GM19240 (cell line): Measurements from ENCODE around the gene CFAP100.

Experiments
- DNase-seq: peaks from one replicate; pipeline ENCODE4 v3.0.0; 2011; ENCODE audit warnings: low spot score; ENCODE audit not compliant: insufficient read length

Gene CFAP100

DNA sequence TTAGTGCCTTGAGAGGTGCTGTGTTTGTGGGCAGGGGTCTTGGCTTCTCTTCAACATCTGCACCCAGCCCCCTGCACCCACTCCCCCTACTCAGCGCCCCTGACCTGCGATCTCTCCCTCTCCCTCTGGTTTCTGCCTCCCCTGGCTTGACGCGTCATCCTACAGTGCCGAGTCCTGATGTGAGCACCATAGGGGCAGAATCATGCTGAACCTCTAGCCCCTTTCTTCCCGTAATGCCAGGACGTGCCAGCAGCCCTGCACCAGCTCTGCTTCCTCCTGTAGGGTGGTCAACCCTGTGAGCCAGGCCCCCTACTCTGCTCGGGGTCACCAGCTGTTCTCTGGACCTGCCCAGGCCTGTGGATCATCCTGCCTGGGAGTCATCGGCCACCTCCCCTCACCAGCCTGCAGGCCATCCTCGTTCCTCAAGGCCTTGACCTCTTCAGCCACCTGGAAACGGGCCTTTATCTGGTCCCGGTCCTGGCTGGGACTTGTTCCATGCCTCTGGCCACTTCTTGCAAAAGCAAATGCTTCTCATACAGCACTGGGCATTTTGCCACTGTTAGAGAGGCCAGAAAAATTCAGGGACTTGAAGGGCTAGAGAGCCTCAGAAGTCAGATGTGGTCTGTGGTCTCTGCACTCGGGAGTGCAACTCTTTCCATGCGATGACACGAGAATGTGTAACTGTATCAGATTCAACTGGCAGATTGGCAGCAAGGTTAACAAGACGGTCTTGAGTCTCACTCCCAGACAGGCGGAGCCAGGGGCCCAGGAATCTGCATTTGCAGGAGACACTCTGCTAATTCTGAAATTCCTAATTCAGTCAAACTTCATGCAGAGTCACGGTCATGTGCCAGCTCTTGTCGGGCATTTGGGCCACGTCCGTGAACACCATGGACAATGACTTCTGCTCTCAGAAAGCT, 20.8 kb upstream of the CFAP100 start:
- DNase-seq, result no peak

DNA sequence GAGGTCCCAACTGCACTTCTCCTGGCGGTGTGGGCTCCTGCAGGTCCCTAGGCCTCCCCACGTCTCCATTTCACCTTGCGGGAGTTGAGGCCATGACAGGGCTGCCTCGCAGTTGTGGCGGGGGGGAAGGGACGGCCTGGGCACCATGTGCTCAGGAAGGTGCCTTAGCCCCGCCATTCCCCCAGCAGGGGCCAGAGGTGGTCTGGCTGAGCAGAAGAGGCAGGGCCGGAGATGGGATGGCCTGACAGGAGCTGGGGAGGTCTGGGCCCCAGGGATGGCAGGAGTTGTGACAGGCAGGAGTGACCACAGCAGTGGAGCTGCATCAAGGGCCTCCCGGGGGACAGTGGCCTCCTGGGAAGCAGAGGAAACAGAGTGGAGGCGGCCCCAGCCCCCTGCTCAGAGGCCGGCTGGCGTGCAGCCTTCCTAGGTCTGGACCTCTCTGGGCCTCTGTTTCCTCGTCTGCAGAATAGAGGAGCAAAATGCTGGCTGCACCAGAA, 18.8 kb upstream of the CFAP100 start:
- DNase-seq, result no peak

DNA sequence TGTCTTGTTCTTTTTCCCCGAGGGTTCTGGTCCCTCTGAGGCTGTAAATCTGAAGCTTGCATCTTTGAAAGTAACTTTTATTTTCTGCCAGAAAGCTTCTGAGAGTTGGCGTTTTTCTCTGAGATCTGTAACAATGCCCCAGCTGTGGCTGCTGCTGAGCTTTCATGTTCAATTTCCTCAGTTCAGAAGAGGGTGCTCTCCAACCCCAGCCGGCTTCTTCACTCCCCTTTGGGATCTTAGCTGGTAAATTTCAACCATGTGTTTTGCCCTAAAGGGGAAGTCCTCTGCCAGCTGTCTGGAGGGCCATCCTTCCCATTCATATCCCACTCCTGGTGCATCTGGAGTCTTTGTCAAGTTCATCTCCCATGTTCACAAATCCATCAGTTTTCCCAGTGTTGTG, 18.3 kb upstream of the CFAP100 start:
- no peak for DNase-seq

- no peak for DNase-seq
These were observed 17.5 kb upstream of the CFAP100 start for GRCh38 chr3:126377211-126377610.

DNA sequence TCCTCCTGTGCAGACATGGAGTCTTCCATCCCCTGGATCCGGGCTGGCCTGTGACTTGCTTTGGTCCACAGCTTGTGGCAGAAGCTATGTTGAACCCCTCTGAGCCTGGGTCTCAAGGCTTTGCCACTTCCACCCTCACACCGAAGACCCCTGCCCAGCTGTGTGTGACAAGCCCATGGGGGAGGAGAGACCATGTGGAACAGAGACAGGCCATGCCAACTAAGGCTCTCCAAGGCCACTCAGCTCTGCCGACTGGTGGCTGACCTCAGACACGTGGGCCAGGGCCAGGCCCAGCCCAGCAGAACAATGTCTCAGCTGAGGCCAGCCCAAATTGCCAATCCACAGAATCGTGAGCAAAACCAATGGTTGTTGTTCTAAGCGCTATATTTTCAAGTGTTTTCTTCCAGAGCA, 16.4 kb upstream of the CFAP100 start:
- no peak for DNase-seq

DNA sequence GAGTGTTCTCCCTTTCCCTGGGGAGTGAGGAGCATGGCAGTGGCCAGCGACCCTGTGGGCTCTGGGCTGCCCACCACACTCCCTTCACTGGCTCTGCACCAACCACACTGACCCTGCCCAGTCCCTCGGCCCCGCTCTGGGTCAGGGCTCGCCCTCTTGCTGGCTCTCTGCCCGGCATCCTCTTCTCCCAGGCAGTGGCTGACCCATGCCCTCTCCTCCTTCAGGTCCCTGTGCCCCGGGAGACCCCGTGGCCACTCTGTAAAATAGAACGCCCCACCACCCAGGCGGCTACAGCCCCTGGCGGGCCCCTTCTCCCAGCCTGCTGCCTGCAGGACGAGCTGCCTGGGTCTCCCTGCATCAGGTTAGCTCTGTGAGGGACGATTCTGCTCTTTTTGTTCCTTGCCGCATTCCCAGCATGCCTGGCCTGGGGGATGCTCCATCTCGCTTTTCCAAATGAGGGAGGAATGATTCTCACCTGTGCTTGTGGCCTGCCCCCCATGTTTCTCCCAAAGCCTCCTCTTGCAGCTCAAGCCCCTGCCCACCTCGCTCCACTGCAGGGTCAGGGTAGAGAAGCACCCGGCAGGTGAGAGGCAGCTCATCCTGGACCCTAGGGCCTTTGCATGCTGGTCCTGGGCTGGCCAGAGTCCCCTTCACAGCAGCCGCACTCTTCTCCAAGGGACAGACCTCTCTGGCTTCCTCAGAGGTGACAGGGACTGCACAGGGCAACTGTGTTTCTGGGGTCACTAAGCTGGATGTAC, 14.5 kb upstream of the CFAP100 start:
- DNase-seq, result no peak

DNA sequence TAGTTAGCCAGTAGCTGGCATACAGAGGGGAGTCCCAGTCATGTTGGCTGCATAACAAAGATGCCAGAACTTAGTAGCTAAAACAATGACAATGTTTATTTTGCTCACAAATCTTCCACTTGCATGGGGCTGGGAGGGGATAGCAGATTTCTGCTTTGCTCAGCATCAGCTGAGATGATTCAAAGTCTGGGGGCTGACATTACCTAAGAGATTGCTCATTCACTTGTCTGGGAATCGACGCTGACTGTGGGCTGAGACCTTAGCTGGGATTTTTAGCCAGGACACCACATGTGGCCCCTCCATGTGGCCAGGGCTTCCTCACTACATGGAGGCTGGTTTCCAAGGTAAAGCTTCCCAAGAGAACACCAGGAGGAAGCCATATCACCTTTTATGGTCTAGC, 12.7 kb upstream of the CFAP100 start:
- no peak for DNase-seq

GRCh38 chr3:126389112-126389793, 5.5 kb upstream of the CFAP100 start:
- DNase-seq, result peak; percentile 53

DNA sequence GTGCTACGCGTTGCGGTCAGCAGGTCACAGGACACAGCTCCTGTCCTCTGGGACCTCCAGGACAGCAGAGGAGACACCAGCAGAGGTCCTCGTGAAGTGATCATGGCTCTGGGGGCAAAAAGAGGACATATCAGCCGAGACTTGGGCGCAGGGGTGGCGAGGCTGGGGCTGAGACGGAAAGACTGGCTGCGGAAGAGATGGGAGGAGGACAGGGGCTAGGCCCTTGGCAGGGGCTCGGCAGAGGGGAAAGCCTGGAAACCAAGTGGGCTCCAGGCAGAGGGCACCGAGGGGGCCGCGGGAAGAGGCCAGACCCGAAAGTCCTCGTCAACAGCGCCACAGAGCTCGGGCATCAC, 4.9 kb upstream of the CFAP100 start:
- DNase-seq, result no peak

GRCh38 chr3:126390201-126390600, 4.5 kb upstream of the CFAP100 start:
- DNase-seq, result no peak

DNA sequence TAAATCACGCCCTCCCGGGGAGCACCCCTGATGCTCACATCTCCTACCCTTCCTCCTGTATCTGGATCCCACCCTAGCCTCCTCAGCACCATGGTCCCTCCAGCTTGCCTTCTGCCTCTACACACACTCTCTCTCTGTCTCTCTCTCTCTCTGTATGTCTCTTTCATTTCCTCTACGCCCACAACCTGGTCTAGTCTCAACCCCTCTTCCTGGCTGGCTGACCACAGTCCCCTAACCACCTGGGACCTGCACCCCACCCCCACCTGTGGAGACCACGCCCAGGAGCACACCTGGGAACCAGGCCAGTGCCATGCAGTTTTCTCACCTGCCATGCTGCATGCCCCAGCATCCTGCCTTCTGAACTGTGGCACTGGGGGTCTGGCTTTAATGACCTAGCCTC, 4.0 kb upstream of the CFAP100 start:
- DNase-seq, result no peak

DNA sequence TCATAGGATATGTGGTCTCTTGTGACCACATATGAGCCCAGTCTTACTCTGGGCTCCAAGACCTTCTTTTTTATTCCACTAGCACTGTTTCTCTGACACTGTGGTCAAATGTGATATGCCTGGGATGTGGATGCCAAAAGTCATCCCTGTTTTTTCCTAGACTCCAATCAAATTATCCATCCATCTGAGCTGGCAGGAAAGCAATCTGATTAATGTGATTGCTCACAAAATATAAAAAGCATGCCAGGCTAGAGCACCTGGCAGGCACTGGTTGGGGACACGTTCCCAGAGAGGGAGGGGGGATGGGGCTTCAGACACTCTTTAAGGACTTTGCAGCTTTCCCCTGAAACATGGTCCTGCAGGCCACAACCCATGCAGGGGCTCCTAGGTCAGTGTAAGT, 3.1 kb upstream of the CFAP100 start:
- no peak for DNase-seq

DNA sequence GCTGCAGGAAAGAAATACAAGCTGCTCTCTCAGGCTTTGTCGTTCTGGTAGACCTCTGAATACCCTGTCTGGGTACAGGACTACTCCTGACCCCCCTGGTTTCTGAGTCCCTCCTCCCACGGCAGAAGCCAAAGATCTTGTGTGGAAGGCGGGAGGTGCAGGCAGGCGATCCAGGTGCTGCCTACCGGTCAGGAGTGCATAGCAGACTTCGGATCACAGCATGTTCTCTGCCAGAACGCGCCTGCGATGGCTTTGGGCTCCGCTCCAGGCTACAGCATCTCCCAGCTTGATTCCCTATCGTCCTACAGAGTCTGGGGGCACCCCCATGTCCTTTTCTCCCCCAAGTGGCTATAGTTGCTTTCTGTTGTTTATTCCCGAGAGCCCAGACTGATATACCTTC, 2.5 kb upstream of the CFAP100 start:
- DNase-seq, result no peak

DNA sequence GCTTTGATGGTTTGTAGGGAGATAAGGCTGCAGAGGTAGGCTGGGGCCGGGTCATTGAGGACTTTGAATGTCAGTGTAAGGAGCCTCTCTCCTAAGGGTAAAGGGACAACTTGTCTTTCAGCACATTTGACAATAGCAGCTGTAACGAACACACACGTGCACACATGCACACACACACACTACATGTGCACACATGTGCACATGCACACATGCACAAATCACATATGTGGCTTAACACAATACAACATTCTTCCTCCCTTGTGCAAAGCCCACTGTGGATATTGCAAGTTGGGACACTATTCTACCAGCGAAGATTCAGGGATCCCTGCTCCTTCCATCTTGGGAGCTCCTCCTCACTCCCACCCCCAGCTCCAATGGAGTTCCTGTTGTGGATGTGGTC, 1.1 kb upstream of the CFAP100 start:
- no peak for DNase-seq

- no peak for DNase-seq
These were observed 240 bp downstream of the CFAP100 start for GRCh38 chr3:126394977-126395321.

- no peak for DNase-seq
These were observed 1.3 kb downstream of the CFAP100 start for GRCh38 chr3:126395846-126396513.

DNA sequence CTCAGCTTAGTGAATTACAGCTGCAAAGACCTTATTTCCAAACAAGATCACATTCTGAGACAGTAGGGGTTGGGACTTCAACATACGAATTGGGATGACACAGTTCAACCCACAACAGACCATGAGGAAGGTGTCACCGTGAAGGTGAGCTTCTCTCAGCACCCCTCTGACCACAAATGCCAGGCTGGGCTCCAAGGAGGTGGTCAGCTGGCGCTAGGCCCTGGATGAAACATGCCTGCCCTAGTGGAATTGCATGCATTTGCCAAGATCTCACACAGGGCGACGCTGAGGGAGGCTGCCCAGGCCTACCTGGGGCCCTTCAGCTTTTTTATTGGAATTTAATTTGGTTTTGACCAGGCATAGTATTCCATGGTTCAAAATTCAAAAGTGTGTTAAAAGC, 1.8 kb downstream of the CFAP100 start:
- DNase-seq, result no peak

DNA sequence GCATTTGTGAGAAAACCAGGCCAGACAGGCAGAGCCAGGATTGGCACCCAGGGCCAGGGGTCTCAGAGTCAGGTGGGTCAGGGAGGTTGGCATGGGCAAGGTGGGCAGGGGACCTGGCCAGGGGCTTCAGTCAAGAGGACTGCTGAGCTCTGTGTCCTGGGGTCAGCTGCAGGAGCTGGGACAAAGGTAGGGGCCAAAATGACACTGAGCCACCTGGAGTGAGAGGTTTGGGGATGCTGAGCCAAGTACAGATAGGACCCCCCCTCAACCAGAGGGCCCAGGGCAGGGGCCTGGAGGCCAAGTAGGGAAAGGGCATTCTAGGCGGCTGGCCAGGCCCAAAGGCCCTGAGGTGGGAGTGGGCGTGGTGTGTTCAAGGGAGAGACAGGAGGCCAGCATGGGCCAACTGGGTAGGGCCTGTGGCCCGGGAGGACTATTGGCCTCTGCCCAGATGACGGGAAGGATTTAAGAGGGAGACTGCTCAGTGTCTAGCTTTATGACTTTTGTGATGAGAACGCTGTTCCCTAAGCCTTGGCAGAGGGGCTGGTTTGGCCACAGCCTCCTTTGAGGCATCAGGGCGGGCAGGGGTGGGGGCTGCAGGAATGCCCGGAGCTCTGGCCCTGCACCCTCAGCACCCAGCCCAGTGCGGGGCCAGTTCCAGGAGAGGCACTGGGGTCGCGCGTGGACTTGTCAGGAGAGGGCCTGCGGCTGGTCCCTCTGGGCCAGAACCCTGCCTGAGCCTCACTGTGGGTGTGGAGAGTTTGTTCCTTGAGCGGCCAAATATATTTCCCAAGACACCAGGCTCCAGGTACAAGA, 3.1 kb downstream of the CFAP100 start:
- DNase-seq, result no peak

DNA sequence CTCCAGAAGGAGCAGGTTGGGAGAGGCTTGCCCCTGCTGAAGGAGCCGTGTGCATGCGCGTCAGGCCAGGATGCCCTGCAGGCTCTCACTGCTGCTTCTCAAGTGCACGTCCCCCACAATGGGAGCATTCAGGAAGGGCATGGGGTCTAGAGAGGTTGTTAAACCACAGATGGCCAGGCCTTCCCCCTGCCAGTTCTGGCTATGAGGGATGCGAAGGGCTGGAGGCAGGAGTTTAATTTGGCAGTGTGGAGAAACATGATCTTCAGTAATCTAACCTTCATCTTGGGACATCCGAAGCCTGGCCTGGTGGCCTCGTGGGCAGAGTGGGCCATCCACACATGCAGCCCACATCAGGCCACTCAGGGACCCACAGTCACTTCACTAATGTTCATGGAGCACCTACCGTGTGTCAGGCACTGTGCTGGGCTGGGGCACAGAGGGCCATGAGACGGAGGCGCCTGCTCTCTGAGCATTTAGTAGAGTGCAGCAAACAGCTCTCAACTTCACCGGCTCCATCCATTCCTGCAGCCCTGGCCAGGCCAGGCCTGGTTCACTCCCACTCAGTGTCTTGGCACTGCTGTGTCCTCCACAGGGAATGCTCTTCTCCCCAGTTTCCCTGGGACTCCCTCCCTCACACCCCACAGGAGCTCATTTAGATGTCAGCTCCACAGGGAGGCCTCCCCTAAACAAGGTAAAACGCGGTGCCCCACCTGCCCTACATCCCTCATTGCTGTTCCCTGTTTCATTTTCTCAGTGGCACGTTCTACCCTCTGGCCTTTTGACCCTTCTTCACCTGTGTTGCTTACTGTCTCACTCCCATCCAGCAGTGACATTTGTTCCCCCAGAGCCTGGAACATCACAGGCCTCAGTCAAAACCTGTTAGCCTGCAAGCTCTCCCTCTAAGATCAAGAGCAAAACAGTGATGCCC, 4.0 kb downstream of the CFAP100 start:
- DNase-seq, result no peak

GRCh38 chr3:126399351-126399735, 4.6 kb downstream of the CFAP100 start:
- DNase-seq, result peak; percentile 19
